WTC11 (cell line): Measurements from ENCODE around the gene EIF2S3. TPM values are rescaled to one million over a fixed set of nuclear protein-coding genes. Genes with fewer than 3 reads are reported as not detected.

Experiments used
- ATAC-seq: fragments of 200-7000 bp; cut with Tn5 transposase; 2 replicates; pipeline ENCODE4 v1.10.0; 2021; ENCODE audit warnings: mild to moderate bottlenecking, moderate library complexity
- CTCF ChIA-PET: fragments of 300-600 bp; sonication (Branson Sonifier 250); formaldehyde crosslinking; loops from one replicate; lab custom pipeline; 2021; ENCODE audit warnings: antibody characterized with exemption; lab: Charles Lee
- POLR2A ChIA-PET: fragments of 350-600 bp; sonication (Branson Sonifier 250); formaldehyde crosslinking; loops from one replicate; lab custom pipeline; 2021; ENCODE audit warnings: antibody characterized with exemption; lab: Charles Lee
- DNase-seq: peaks from one replicate; pipeline ENCODE4 v3.0.0; 2021; ENCODE audit warnings: low spot score
- H3K27ac Mint-ChIP-seq: 2 replicates; pipeline ENCODE4 v1.8.0; 2021; ENCODE audit warnings: mixed read lengths
- H3K27me3 Mint-ChIP-seq: 2 replicates; pipeline ENCODE4 v1.8.0; 2021; ENCODE audit warnings: low read depth, mild to moderate bottlenecking, moderate library complexity, mixed read lengths
- H3K36me3 Mint-ChIP-seq: 2 replicates; pipeline ENCODE4 v1.8.0; 2021; ENCODE audit warnings: mixed read lengths
- H3K4me1 Mint-ChIP-seq: 2 replicates; pipeline ENCODE4 v1.8.0; 2022; ENCODE audit warnings: mixed read lengths
- H3K4me3 Mint-ChIP-seq: 2 replicates; pipeline ENCODE4 v1.8.0; 2021; ENCODE audit warnings: mild to moderate bottlenecking, moderate library complexity, mixed read lengths
- H3K9me3 Mint-ChIP-seq: 2 replicates; pipeline ENCODE4 v1.8.0; 2021; ENCODE audit warnings: mixed read lengths
- CBFB ChIP-seq: sonication (generic); formaldehyde crosslinking; IDR thresholded peaks from 2 replicates; pipeline ENCODE4 v1.8.1; 2022; ENCODE audit warnings: mild to moderate bottlenecking, low read depth, missing genetic modification reagents
- CREM ChIP-seq: sonication (generic); formaldehyde crosslinking; IDR thresholded peaks from 2 replicates; pipeline ENCODE4 v1.8.1; 2022; ENCODE audit warnings: mild to moderate bottlenecking, missing genetic modification reagents, moderate library complexity
- FOXP1 ChIP-seq: sonication (generic); formaldehyde crosslinking; IDR thresholded peaks from 2 replicates; pipeline ENCODE4 v1.8.0; 2022; ENCODE audit warnings: missing genetic modification reagents, mild to moderate bottlenecking, moderate library complexity, borderline replicate concordance
- GABPB1 ChIP-seq: sonication (generic); formaldehyde crosslinking; IDR thresholded peaks from 2 replicates; pipeline ENCODE4 v1.8.1; 2023; ENCODE audit warnings: mild to moderate bottlenecking, missing genetic modification reagents
- GRHL2 ChIP-seq: fragments of 250-450 bp; sonication (Bioruptor Pico); IDR thresholded peaks from 2 replicates; pipeline ENCODE4 v1.8.0; 2022; ENCODE audit warnings: mild to moderate bottlenecking, moderate library complexity; ENCODE audit not compliant: insufficient replicate concordance, severe bottlenecking
- GTF2I ChIP-seq: fragments of 250-450 bp; sonication (Bioruptor Pico); conservative IDR thresholded peaks from 2 replicates; pipeline ENCODE4 v1.4.0; 2021; ENCODE audit warnings: mild to moderate bottlenecking
- IRF2 ChIP-seq: sonication (generic); formaldehyde crosslinking; IDR thresholded peaks from 2 replicates; pipeline ENCODE4 v1.8.0; 2022; ENCODE audit warnings: low read depth, missing genetic modification reagents, borderline replicate concordance
- KAT7 ChIP-seq: sonication (generic); formaldehyde crosslinking; IDR thresholded peaks from 2 replicates; pipeline ENCODE4 v1.8.1; 2023; ENCODE audit warnings: missing genetic modification reagents, mild to moderate bottlenecking, borderline replicate concordance
- MXD4 ChIP-seq: fragments of 250-450 bp; sonication (Bioruptor Pico); IDR thresholded peaks from 2 replicates; pipeline ENCODE4 v1.8.0; 2021; ENCODE audit warnings: mild to moderate bottlenecking, moderate library complexity, borderline replicate concordance
- RORB ChIP-seq: fragments of 250-450 bp; sonication (Bioruptor Pico); IDR thresholded peaks from 2 replicates; pipeline ENCODE4 v1.9.0; 2021; ENCODE audit warnings: mild to moderate bottlenecking
- SMAD3 ChIP-seq: sonication (generic); formaldehyde crosslinking; IDR thresholded peaks from 2 replicates; pipeline ENCODE4 v1.8.0; 2022; ENCODE audit warnings: missing genetic modification reagents, mild to moderate bottlenecking, borderline replicate concordance
- SP1 ChIP-seq: sonication (generic); formaldehyde crosslinking; conservative IDR thresholded peaks from 2 replicates; pipeline ENCODE4 v1.8.1; 2022; ENCODE audit warnings: missing genetic modification reagents
- TEAD4 ChIP-seq: sonication (generic); formaldehyde crosslinking; IDR thresholded peaks from 2 replicates; pipeline ENCODE4 v1.8.0; 2022; ENCODE audit warnings: mild to moderate bottlenecking, missing genetic modification reagents
- ZNF219 ChIP-seq: sonication (generic); formaldehyde crosslinking; IDR thresholded peaks from 2 replicates; pipeline ENCODE4 v1.8.0; 2023; ENCODE audit warnings: missing genetic modification reagents, mild to moderate bottlenecking, borderline replicate concordance
- ZNF263 ChIP-seq: sonication (generic); formaldehyde crosslinking; IDR thresholded peaks from 2 replicates; pipeline ENCODE4 v1.8.1; 2022; ENCODE audit warnings: low read depth, mild to moderate bottlenecking, moderate library complexity, missing genetic modification reagents
- ZNF416 ChIP-seq: fragments of 250-450 bp; sonication (Bioruptor Pico); IDR thresholded peaks from 2 replicates; pipeline ENCODE4 v1.9.0; 2021; ENCODE audit warnings: mild to moderate bottlenecking, inconsistent platforms
- total RNA-seq: library from RNA; stranded (reverse); gene quantifications from 3 replicates; pipeline ENCODE4 v1.2.3, GENCODE V29; 2021
- TF ChIP-seq, protein P1 (sequence below): sonication (generic); formaldehyde crosslinking; IDR thresholded peaks from 2 replicates; pipeline ENCODE4 v1.8.1; 2023; ENCODE audit warnings: mild to moderate bottlenecking, missing genetic modification reagents
- TF ChIP-seq, protein P2 (sequence below): sonication (generic); formaldehyde crosslinking; IDR thresholded peaks from 2 replicates; pipeline ENCODE4 v1.8.1; 2022; ENCODE audit warnings: mild to moderate bottlenecking, moderate library complexity, missing genetic modification reagents
- TF ChIP-seq, protein P3 (sequence below): fragments of 250-450 bp; sonication (Bioruptor Pico); IDR thresholded peaks from 2 replicates; pipeline ENCODE4 v1.9.0; 2021; ENCODE audit warnings: mild to moderate bottlenecking
- TF ChIP-seq, protein P4 (sequence below): sonication (generic); formaldehyde crosslinking; IDR thresholded peaks from 2 replicates; pipeline ENCODE4 v1.8.1; 2023; ENCODE audit warnings: mild to moderate bottlenecking, missing genetic modification reagents, borderline replicate concordance
- TF ChIP-seq, protein P5 (sequence below): sonication (generic); formaldehyde crosslinking; IDR thresholded peaks from 2 replicates; pipeline ENCODE4 v1.8.1; 2023; ENCODE audit warnings: mild to moderate bottlenecking, missing genetic modification reagents, moderate library complexity
- TF ChIP-seq, protein P6 (sequence below): fragments of 250-450 bp; sonication (Bioruptor Pico); IDR thresholded peaks from 2 replicates; pipeline ENCODE4 v1.8.0; 2021; ENCODE audit warnings: mild to moderate bottlenecking
- TF ChIP-seq, protein P7 (sequence below): sonication (generic); formaldehyde crosslinking; IDR thresholded peaks from 2 replicates; pipeline ENCODE4 v1.8.0; 2023; ENCODE audit warnings: missing genetic modification reagents
- TF ChIP-seq, protein P8 (sequence below): sonication (generic); formaldehyde crosslinking; IDR thresholded peaks from 2 replicates; pipeline ENCODE4 v1.8.0; 2022; ENCODE audit warnings: mild to moderate bottlenecking, missing genetic modification reagents

EIF2S3 gene
- total RNA-seq, 1 experiment from 2014 or later: 299 TPM

DNA sequence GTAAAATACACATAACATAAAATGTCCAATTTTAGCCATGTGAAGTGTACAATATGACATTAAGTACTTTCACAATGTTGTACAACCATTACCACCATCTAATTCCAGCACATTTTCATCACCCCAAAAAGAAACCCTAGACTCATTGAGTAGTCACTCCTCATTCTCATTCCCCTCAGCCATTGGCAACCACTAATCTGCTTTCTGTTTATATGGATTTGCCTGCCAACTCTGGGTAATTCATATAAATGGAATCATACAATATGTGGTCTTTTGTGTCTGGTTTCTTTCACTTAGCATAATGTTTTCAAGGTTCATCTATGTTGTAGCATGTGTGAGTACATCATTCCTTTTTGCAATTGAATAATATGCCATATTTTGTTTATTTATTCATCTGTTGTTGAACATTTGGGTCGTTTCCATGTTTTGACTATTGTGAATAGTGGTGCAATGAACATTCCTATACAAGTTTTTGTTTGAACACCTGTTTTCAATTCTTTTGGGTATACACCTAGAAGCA lies 43.0 kb downstream of the EIF2S3 start:
- no peaks in the 10 kb centered on the region for H3K9me3 Mint-ChIP-seq
- CTCF ChIA-PET: no interaction called here
- H3K4me3 Mint-ChIP-seq: no peak overlapping the region
- H3K27ac Mint-ChIP-seq: no peak overlapping the region
- TF ChIP-seq ZNF416 (no peak), TEAD4 (CRISPR knock-in tag) (no peak), GRHL2 (no peak), RORB (CRISPR knock-in tag) (no peak), SMAD3 (CRISPR knock-in tag) (no peak), CREM (CRISPR knock-in tag) (no peak), GTF2I (CRISPR knock-in tag) (no peak), GABPB1 (CRISPR knock-in tag) (no peak), SP1 (CRISPR knock-in tag) (no peak), CBFB (CRISPR knock-in tag) (no peak), ZNF219 (CRISPR knock-in tag) (no peak), KAT7 (CRISPR knock-in tag) (no peak), IRF2 (CRISPR knock-in tag) (no peak)
- TF ChIP-seq, protein P1, sequence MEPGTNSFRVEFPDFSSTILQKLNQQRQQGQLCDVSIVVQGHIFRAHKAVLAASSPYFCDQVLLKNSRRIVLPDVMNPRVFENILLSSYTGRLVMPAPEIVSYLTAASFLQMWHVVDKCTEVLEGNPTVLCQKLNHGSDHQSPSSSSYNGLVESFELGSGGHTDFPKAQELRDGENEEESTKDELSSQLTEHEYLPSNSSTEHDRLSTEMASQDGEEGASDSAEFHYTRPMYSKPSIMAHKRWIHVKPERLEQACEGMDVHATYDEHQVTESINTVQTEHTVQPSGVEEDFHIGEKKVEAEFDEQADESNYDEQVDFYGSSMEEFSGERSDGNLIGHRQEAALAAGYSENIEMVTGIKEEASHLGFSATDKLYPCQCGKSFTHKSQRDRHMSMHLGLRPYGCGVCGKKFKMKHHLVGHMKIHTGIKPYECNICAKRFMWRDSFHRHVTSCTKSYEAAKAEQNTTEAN: no peak
- TF ChIP-seq, protein P2, sequence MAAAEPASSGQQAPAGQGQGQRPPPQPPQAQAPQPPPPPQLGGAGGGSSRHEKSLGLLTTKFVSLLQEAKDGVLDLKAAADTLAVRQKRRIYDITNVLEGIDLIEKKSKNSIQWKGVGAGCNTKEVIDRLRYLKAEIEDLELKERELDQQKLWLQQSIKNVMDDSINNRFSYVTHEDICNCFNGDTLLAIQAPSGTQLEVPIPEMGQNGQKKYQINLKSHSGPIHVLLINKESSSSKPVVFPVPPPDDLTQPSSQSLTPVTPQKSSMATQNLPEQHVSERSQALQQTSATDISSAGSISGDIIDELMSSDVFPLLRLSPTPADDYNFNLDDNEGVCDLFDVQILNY (CRISPR knock-in tag): no peak
- TF ChIP-seq, protein P3, sequence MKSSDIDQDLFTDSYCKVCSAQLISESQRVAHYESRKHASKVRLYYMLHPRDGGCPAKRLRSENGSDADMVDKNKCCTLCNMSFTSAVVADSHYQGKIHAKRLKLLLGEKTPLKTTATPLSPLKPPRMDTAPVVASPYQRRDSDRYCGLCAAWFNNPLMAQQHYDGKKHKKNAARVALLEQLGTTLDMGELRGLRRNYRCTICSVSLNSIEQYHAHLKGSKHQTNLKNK (CRISPR knock-in tag): no peak
- TF ChIP-seq, protein P4, sequence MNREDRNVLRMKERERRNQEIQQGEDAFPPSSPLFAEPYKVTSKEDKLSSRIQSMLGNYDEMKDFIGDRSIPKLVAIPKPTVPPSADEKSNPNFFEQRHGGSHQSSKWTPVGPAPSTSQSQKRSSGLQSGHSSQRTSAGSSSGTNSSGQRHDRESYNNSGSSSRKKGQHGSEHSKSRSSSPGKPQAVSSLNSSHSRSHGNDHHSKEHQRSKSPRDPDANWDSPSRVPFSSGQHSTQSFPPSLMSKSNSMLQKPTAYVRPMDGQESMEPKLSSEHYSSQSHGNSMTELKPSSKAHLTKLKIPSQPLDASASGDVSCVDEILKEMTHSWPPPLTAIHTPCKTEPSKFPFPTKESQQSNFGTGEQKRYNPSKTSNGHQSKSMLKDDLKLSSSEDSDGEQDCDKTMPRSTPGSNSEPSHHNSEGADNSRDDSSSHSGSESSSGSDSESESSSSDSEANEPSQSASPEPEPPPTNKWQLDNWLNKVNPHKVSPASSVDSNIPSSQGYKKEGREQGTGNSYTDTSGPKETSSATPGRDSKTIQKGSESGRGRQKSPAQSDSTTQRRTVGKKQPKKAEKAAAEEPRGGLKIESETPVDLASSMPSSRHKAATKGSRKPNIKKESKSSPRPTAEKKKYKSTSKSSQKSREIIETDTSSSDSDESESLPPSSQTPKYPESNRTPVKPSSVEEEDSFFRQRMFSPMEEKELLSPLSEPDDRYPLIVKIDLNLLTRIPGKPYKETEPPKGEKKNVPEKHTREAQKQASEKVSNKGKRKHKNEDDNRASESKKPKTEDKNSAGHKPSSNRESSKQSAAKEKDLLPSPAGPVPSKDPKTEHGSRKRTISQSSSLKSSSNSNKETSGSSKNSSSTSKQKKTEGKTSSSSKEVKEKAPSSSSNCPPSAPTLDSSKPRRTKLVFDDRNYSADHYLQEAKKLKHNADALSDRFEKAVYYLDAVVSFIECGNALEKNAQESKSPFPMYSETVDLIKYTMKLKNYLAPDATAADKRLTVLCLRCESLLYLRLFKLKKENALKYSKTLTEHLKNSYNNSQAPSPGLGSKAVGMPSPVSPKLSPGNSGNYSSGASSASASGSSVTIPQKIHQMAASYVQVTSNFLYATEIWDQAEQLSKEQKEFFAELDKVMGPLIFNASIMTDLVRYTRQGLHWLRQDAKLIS: no peak
- TF ChIP-seq, protein P5, sequence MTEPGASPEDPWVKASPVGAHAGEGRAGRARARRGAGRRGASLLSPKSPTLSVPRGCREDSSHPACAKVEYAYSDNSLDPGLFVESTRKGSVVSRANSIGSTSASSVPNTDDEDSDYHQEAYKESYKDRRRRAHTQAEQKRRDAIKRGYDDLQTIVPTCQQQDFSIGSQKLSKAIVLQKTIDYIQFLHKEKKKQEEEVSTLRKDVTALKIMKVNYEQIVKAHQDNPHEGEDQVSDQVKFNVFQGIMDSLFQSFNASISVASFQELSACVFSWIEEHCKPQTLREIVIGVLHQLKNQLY (CRISPR knock-in tag): no peak
- peaks cover 11% of the 10 kb centered on the region for H3K4me1 Mint-ChIP-seq
- POLR2A ChIA-PET: no interaction called here
- ATAC-seq: no peak
- H3K27me3 Mint-ChIP-seq: no peaks in the 10 kb centered on the region
- no peak for DNase-seq
- no peaks in the 10 kb centered on the region for H3K36me3 Mint-ChIP-seq

DNA sequence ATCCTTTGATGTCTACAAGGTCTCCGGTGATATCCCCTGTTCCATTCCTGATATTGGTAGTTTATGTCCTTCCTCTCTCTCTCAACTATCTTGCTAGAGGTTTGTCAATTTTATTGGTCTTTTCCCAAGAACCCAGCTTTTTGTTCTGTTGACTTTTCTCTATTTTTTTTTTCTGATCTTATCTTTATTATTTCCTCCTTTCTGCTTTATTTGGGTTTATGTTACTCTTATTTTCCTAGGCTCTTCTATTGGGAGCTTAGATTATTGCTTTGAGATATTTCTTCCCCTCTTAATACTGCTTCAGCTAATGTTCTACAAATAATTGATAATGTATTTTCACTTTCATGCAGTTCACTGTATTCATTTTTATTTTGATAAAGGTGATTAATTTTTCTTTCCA lies 44.2 kb downstream of the EIF2S3 start:
- ChIA-PET POLR2A (no interaction called here), CTCF (no interaction called here)
- no peak for DNase-seq
- TF ChIP-seq GRHL2: no peak
- TF ChIP-seq, protein P6, sequence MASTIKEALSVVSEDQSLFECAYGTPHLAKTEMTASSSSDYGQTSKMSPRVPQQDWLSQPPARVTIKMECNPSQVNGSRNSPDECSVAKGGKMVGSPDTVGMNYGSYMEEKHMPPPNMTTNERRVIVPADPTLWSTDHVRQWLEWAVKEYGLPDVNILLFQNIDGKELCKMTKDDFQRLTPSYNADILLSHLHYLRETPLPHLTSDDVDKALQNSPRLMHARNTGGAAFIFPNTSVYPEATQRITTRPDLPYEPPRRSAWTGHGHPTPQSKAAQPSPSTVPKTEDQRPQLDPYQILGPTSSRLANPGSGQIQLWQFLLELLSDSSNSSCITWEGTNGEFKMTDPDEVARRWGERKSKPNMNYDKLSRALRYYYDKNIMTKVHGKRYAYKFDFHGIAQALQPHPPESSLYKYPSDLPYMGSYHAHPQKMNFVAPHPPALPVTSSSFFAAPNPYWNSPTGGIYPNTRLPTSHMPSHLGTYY (CRISPR knock-in tag): no peak
- no peak for TF ChIP-seq ZNF263 (CRISPR knock-in tag)
- TF ChIP-seq, protein P7, sequence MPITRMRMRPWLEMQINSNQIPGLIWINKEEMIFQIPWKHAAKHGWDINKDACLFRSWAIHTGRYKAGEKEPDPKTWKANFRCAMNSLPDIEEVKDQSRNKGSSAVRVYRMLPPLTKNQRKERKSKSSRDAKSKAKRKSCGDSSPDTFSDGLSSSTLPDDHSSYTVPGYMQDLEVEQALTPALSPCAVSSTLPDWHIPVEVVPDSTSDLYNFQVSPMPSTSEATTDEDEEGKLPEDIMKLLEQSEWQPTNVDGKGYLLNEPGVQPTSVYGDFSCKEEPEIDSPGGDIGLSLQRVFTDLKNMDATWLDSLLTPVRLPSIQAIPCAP (CRISPR knock-in tag): no peak
- TF ChIP-seq MXD4: no peak
- TF ChIP-seq, protein P8, sequence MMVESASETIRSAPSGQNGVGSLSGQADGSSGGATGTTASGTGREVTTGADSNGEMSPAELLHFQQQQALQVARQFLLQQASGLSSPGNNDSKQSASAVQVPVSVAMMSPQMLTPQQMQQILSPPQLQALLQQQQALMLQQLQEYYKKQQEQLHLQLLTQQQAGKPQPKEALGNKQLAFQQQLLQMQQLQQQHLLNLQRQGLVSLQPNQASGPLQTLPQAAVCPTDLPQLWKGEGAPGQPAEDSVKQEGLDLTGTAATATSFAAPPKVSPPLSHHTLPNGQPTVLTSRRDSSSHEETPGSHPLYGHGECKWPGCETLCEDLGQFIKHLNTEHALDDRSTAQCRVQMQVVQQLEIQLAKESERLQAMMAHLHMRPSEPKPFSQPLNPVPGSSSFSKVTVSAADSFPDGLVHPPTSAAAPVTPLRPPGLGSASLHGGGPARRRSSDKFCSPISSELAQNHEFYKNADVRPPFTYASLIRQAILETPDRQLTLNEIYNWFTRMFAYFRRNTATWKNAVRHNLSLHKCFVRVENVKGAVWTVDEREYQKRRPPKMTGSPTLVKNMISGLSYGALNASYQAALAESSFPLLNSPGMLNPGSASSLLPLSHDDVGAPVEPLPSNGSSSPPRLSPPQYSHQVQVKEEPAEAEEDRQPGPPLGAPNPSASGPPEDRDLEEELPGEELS (CRISPR knock-in tag): no peak
- TF ChIP-seq GABPB1 (CRISPR knock-in tag): no peak
- no peak for TF ChIP-seq FOXP1

More for the DNA sequence above, 44.2 kb downstream of the EIF2S3 start:
- Mint-ChIP-seq H3K27me3 (no peaks in the 10 kb centered on the region), H3K9me3 (no peaks in the 10 kb centered on the region), H3K27ac (no peak overlapping the region), H3K4me1 (peaks cover 11% of the 10 kb centered on the region), H3K4me3 (no peak overlapping the region), H3K36me3 (no peaks in the 10 kb centered on the region)
- ATAC-seq: no peak
